HG02840 (cell line): Measurements from ENCODE around the gene ZNF165.
"Not testable (repeated sequence)": the region's sequence is repeated elsewhere in the genome, so short reads cannot be mapped to it uniquely, and the experiment has no call there.

Experiments used
- ATAC-seq: cut with Tn5 transposase; IDR thresholded peaks from one replicate; pipeline ENCODE4 v1.9.1; 2021; ENCODE audit warnings: mild to moderate bottlenecking, moderate library complexity, moderate number of reproducible peaks; ENCODE audit not compliant: unreplicated experiment, low FRiP score

The ZNF165 gene

DNA sequence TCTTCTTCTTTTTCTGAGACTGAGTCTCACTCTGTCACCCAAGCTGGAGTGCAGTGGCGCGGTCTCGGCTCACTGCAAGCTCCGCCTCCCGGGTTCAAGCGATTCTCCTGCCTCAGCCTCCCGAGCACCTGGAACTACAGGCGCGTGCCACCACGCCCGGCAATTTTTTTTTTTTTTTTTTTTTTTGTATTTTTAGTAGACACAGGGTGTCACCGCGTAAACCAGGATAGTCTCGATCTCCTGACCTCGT is at the start of gene ZNF165:
TSS of gene ZNF165 (plus strand) at position 188 of the 250 bp plus-strand sequence. CDS start 4,913 bp downstream, outside the sequence.
- peak; percentile 13 for ATAC-seq

DNA sequence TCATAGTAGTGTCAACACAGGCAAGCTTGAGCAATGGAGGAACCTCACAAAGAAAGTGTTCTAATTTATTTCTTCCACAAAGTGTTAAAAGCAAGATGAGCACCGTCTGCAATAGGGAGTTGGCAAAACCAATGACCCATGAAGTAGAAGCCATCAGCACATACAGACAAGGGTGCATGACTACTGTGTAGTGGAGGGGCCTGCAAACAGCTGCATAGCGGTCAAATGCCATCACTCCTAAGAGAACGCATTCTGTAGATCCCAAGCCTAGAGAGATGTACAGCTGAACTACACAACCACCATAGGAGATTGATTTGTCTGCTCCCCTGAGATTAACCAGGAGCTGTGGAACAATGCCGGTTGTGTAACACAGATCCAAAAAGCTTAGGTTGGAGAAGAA is 26.8 kb upstream of the ZNF165 start:
- ATAC-seq: no peak

DNA sequence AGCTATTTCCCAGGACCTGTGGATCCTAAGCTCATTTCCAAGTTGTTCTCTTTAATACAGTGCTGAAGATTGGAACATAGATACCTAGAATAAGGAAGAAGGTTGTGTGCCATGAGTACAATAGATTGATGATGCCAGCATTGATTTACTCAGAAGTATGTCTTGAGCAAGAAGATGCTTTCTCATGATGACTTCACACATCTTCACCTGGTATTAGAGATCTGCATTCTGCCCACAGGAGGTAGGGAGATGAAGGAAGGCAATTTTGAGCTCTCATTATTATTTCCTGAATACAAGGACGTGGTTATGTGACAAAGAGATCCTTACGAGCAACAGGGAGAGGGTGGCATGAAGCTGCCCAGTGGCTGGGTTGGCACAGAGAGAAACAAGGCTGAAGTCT is 20.0 kb upstream of the ZNF165 start:
- ATAC-seq: no peak

DNA sequence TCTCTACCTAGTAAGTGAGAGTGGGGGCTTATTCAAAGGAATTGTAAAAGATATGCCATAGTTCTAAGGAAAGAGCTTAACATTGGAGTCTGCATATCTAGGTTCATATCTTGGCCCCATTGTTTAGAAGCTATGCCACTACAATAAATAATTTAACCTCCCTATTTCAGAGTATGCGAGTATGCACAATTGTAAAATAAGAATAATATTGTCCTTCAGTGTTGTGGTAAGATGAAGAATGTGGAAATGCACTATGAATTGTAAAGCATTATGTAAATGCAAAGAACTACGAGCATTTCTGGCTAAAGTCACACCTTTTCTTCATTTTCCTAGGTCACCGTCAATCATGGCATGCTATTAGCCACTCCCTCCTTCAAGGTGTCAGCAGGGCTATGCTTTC is 16.1 kb upstream of the ZNF165 start:
- ATAC-seq: no peak

DNA sequence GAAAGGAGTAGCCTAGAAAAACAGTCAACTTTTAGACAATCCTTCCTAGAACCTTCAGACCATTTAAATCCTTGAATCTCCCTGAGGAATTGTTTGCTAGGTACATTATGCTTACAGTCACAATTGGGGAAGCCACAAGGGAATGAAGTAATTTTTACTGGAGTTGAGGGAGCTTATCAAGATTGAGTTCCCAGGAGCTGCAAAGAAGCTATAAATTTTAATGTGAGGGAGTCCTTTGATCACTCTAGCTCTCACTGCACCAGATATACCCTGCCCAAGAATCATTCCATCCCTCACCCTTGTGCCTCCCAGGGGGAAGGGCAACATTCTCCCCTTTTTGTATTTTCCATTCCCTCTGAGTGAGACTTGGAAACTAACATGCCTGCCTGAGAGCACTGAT is 12.3 kb upstream of the ZNF165 start:
- ATAC-seq: no peak

DNA sequence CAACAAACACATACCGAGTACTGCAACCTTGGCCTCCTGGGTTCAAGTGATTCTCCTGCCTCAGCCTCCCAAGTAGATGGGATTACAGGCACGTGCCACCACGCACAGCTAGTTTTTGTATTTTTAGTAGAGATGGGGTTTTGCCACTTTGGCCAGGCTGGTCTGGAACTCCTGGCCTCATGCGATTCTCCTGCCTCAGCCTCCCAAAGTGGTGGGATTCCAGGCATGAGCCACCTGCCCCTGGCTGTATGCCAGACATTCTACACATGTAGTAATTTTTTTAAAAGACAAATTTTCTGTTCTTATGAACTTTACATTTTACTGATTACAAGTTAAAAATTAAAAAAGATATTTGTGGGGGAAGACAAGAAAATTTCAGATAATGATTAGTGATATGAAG is 9.4 kb upstream of the ZNF165 start:
- ATAC-seq: not testable (repeated sequence)

DNA sequence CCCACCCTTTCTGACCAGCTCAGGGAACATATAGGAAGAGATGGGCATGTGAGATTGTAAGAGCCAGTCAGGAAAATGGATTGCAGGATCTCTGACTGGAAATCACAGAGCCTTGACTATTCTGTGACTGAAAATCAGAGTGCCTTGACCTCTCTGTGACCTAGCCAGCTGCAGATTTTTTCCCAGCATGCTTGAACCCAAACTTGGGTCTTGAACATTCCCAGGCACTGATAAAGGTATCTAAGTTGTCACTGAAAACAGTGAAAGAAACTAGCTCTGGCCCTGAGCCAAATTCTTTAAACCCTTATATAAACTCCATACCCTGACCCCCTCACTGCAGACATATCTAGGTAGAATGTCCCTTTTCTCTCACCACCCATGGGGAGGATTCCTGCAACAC is 2.3 kb upstream of the ZNF165 start:
- no peak for ATAC-seq

DNA sequence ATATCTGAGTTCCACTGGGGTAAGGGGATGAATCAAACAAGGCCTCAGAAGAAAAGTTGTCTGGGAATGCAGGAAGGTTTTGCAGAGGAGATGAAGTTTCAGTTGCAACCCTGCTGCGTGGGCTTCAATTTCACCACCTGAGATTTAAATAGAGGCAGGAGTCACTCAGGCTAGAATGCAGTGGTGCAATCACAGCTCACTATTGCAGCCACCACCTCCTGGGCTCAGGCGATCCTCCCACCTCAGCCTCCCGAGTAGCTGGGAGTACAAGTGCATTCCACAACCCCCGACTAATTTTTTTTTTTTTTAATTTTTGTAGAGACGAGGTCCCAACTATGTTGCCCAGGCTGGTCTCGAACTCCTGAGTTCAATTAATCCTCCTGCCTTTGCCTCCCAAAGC is 1.5 kb upstream of the ZNF165 start:
- ATAC-seq: no peak

DNA sequence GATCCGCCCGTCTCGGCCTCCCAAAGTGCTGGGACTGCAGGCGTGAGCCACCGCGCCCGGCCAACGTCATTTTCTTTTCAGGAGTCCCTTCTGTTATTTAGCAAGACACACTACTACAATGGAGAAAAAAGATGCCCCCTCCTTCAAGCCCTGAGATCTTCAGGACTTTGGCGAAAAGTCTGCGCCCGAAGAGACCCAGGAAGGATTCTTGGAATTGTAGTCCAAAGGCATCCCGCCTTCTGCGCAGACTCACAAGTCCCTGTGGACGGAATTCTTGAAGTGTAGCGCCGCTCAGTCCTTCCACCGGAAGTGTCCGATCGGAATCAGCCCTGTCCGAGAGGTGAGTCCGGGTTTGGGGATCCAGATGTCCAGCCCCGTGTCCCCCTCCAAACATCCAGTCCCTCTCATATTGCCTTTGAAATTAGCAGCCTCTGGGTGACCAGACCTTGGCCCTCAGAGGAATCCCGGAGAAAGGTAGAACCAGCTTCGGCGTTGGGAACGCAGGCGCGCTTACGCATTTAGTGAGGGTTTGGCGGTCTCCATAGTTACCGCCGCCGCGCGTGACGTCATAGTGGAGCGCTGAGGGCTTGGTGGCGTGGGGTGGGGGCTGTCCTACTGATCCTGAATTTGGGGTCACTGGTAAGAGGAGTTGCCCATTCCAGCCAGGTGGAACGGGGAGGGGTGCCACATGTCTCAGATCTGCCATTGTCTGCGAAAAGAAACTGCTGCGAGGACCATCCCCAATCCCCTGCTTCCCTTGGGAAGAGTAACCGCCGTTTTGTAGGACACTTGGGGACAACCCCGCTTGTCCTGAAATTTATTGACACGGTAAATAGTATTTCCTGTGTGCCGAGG is 490 bp downstream of the ZNF165 start:
- ATAC-seq: peak; percentile 83

DNA sequence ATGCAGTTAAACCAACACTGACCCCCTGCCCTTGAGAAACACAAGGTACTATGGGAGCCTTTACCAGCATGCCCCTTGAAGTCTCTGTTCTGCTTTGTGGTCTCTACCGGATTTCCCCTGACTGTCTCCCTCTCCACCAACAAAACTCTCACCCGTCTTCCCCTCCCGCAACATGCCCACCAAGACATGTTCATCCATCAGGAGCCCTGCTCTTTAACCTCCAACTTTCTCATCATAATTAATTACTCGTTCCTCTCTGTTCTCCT is 1.1 kb downstream of the ZNF165 start:
- peak; percentile 38 for ATAC-seq

DNA sequence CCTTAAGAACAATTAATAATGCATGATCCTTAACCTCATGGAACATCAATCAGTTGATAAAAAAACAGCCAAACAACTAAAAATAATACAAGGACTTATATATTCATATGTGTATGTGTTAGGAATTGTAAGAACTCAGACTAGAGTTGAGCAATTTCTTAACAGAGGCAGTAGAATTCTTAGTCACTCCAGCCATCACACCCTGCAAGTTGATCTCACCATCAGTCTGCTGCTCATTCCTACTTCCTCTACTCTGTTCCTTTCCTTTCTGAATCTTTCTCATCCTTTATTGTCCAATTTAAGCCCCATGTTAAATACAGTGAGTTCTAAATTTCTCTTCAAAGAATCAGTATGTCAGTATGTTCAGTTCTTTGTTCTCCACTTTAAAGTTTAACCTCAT is 2.6 kb downstream of the ZNF165 start:
- no peak for ATAC-seq

DNA sequence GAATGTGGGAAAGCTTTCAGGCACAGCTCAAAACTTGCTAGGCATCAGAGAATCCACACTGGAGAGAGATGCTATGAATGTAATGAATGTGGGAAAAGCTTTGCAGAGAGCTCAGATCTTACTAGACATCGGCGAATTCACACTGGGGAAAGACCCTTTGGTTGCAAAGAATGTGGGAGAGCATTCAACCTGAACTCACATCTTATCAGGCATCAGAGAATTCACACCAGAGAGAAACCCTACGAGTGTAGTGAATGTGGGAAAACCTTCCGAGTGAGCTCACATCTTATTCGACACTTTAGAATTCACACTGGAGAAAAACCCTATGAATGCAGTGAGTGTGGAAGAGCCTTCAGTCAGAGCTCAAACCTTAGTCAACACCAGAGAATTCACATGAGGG is 8.7 kb downstream of the ZNF165 start:
- ATAC-seq: no peak

DNA sequence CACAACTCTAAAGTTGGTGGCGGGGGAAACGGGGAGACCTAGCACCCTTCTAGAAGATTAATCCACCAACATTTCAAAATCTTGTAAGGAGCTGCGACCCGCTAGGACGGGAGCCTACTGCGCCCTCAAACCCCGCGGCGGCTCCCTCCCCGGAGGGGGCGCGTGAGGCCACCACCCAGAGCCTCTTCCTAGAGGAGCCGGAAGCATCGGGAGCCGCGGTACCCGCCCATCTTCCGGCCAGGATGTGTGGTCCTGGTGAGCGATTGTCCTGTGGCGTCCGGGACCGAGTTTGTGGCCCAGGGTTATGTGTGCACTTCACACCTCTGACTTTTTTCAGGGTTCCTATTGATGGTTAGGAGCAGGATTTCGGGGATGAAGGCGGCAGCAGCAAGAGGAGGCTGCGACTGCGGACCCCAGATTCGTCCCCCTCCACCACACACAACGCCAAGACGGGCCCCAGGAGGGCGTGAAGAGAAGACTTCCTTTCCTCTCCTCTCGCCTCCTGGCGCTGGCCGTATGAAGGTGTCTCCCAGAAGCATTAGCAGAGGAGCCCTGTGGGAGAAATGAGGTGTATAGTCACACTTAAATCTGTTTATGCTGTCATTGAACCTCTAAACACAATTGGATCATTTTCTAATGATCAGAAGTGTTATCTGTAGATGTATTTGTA is 10.7 kb downstream of the ZNF165 start:
- ATAC-seq: no peak

DNA sequence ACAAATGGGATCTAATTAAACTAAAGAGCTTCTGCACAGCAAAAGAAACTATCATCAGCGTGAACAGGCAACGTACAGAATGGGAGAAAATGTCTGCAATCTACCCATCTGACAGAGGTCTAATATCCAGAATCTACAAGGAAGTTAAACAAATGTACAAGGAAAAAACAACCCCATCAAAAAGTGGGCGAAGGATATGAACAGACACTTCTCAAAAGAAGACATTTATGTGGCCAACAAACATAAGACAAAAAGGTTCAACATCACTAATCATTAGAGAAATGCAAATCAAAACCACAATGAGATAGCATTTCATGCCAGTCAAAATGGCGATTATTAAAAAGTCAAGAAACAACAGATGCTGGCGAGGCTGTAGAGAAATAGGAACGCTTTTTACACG is 21.9 kb downstream of the ZNF165 start:
- ATAC-seq: not testable (repeated sequence)

DNA sequence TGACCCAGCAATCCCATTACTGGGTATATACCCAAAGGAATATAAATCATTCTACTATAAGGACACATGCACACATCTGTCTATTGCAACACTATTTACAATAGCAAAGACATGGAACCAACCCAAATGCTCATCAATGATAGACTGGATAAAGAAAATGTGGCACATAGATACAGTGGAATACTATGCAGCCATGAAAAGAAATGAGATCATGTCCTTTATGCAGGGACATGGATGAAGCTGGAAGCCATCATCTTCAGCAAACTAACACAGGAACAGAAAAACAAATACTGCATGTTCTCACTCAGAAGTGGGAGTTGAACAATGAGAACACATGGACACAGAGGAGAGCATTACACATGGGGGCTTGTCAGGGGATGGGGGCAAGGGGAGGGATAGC is 22.3 kb downstream of the ZNF165 start:
- not testable (repeated sequence) for ATAC-seq

DNA sequence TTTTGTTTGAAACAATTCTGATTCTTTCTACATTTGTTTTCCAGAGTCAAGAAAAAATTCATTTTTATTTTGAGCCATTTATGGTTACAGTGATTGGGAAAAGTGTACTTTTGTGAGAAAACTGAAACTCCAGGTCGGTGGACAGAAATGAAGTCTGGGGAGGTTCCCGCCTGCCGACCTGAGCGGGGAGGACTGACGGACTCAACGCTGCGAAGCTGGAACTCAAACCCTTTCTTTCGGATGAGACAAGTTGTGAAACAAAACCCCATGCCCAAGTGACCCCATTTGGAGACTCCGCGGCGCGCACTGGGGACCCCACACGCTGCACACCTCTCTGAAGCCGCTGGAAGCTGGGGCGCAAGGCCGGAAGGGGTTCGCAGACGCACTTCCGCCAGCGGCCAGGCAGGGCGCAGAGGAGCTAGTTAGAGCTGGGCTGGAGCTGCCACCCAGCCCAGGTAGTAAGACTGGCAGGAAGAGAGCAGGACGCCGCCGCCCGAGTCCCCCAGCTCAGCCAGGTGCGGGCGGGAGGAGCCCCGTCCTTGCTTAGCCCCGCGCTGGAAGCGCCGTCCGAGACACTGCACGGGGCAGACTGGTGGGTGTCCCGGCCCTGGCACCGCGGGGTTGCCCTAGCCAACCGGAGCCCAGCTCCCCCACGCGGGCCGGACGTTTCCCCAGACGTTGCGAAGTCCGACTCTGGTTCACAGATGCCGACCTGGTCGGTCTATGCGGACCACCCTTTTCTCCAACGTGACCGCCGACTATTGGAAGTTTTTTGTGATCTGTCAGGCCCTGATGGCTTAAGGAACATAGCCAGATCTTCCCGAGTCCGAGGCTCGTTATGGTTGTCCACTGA is 24.2 kb downstream of the ZNF165 start:
- peak; percentile 98 for ATAC-seq

DNA sequence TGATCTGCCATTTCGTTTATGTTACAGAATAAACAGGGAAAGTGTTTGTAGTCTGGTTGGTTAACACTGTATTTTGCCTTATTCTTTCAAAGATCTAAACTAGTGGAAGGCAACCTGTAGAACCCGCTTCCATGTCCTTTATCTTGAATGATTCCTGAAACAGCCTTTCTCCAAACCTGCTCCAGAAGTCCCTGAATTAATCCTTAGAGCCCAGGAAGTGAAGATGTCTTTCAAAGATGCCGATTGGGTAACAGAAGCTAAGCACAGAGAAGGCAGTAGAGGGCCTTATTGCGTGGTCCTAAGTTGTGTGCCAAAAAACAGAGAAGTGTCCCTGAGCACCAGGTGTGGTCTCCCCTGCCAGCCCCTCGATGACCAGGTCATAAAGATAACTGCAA is 24.9 kb downstream of the ZNF165 start:
- no peak for ATAC-seq

DNA sequence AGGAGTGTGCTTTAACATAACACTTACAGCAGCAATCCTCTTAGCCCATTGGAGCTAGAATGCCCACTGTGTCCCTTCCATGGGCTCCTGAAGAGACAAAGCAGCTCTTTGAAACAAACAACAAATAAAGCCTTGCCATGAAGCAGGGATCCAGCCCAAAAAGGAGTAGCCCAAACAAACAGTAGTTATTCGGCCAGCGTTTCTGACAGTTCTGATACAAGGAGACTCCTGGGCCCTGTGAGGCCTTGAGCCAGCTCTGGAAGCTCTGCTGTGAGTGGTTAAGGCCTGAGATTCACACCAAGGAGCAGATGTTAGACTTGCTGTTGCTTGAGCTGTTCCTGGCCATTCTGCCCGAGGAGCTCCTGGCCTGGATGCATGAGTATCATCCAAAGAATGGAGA is 27.1 kb downstream of the ZNF165 start:
- no peak for ATAC-seq

DNA sequence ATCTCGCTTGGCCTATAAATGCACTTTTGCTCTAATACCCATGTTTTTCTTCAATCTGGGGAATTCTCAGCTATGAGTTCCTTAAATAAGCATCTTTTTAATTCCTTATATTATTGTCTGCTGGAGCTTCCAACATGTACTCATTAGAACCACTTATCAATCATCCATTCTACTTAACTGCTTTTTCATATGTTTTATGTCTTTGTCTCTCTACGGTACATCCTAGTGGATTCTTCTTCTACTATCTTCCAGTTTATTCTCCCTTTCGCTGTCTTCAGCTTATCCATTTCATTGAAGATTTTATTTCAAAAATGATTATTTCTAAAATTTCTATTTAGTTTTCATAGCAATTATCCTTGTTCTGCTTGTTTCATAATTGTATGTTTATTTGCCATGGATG is 31.6 kb downstream of the ZNF165 start:
- ATAC-seq: no peak

DNA sequence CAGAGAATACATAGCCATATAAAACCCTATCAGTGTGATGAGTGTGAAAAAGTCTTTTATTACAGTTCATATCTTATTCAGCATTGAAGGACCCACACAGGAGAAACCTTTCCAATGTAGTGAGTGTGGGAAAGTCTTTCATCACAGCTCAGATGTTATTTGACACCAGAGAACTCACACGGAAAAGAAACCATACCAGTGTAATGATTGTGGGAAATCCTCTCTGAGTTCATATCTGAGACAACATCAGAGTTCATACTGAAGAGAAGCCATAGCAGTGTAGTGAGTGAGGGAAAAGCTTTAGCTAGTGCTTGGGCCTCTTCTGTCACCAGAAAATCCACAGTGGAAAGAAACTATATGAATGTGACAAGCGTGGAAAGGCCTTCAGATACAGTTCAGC is 35.4 kb downstream of the ZNF165 start:
- no peak for ATAC-seq

DNA sequence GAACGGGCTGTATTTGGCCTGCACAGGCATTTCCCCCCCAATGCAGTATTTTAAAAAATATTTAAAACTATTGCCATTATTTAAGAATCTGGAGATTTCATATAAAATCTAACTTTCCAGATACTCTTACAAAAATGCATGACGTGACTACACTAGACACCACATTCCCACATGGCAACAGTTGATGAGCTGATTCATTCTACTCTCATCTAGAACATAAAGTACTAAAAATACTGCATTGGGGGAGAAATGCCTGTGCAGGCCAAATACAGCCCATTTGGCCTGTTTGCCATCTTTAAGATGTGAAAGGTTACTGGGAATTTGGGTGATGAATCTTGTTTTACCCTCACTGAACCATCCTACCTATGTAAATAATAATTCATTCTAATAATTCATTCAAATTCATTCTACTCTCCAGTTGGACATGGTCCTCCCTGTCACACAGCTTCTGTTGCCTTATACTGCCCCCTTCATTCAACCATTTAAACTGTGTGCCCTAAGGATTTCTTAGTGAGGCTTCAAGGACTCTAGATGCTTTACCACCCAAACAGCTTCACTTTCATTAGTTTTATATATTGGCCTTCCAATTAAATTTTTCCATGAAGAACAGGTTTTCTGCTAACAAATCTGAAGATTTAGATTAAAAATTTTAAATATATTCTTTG is 37.1 kb downstream of the ZNF165 start:
- ATAC-seq: no peak
